CD4-positive, alpha-beta T cell (primary cell): ENCODE data around the gene KRT5. TPM values are rescaled to one million over a fixed set of nuclear protein-coding genes. Genes with fewer than 3 reads are reported as not detected.

Experiments
- ATAC-seq: fragments of 200-7000 bp; cut with Tn5 transposase; one replicate; pipeline ENCODE4 v1.10.0; 2022; ENCODE audit warnings: mild to moderate bottlenecking; ENCODE audit not compliant: poor library complexity
- CTCF ChIA-PET: fragments of 350-600 bp; sonication (Branson Sonifier 250); formaldehyde crosslinking; loops from one replicate; lab custom pipeline; 2021; ENCODE audit warnings: antibody characterized with exemption, inconsistent platforms; lab: Charles Lee
- POLR2A ChIA-PET: fragments of 350-600 bp; sonication (Branson Sonifier 250); formaldehyde crosslinking; loops from one replicate; lab custom pipeline; 2021; ENCODE audit warnings: antibody characterized with exemption, inconsistent platforms; lab: Charles Lee
- DNase-seq, 14 experiments: peaks; one replicate each; pipeline ENCODE4 v3.0.0-alpha.2; 2013 to 2020; ENCODE audit warnings: mixed read lengths in 2 of 14
- H3K27ac ChIP-seq, 2 donors: one replicate each; pipeline versions ENCODE4 v1.5.1 to v1.7.0; 2013; ENCODE audit warnings: low read length in 2 of 2, low read depth in 1 of 2, mild to moderate bottlenecking in 1 of 2
- H3K27me3 ChIP-seq, 2 experiments: 1 replicate in 1 of 2; 2 replicates in 1 of 2; pipeline versions ENCODE4 v1.6.1 to v1.7.0; 2013; ENCODE audit warnings: low read length in 2 of 2, control low read depth in 1 of 2, mild to moderate bottlenecking in 1 of 2, moderate library complexity in 1 of 2; ENCODE audit not compliant: insufficient read depth in 2 of 2, control insufficient read depth in 1 of 2
- H3K36me3 ChIP-seq: one replicate; pipeline ENCODE4 v1.6.1; 2013; ENCODE audit warnings: low read length, control low read depth; ENCODE audit not compliant: insufficient read depth
- H3K4me1 ChIP-seq: one replicate; pipeline ENCODE4 v1.6.1; 2013; ENCODE audit warnings: low read length, control low read depth; ENCODE audit not compliant: insufficient read depth
- H3K4me3 ChIP-seq: one replicate; pipeline ENCODE4 v1.5.1; 2013; ENCODE audit warnings: mild to moderate bottlenecking, low read length, moderate library complexity
- H3K9me3 ChIP-seq, 2 experiments: 1 replicate in 1 of 2; 2 replicates in 1 of 2; pipeline versions ENCODE4 v1.6.1 to v1.7.0; 2013; ENCODE audit warnings: low read length in 2 of 2, mild to moderate bottlenecking in 2 of 2, control low read depth in 1 of 2, moderate library complexity in 1 of 2; ENCODE audit not compliant: control insufficient read depth in 1 of 2, insufficient read depth in 1 of 2
- H3K27ac Mint-ChIP-seq: one replicate; pipeline ENCODE4 v1.8.0; 2020; ENCODE audit warnings: mixed read lengths
- H3K27me3 Mint-ChIP-seq: one replicate; pipeline ENCODE4 v1.8.0; 2021; ENCODE audit warnings: mixed read lengths
- H3K36me3 Mint-ChIP-seq: one replicate; pipeline ENCODE4 v1.8.0; 2021; ENCODE audit warnings: low read depth, mixed read lengths
- H3K4me1 Mint-ChIP-seq: one replicate; pipeline ENCODE4 v1.8.0; 2021; ENCODE audit warnings: low read depth, mixed read lengths
- H3K4me3 Mint-ChIP-seq: one replicate; pipeline ENCODE4 v1.8.0; 2020; ENCODE audit warnings: mild to moderate bottlenecking, mixed read lengths
- H3K9me3 Mint-ChIP-seq: one replicate; pipeline ENCODE4 v1.8.0; 2020; ENCODE audit warnings: mixed read lengths
- CTCF ChIP-seq: fragments of 200-600 bp; IDR thresholded peaks from one replicate; pipeline ENCODE4 v1.8.0; 2022; ENCODE audit warnings: antibody characterized with exemption, mild to moderate bottlenecking
- intact Hi-C, 2 experiments: fragments of 100-400 bp; cut with DNase I in 1 of 2; cut with micrococcal nuclease in 1 of 2; formaldehyde crosslinking; loops; one replicate each; pipeline versions ENCODE4 v1.15.1 to v1.9.0; 2023 to 2025; cut with DNase I, micrococcal nuclease
- total RNA-seq, 174 experiments: library from RNA in 2 of 174; stranded (reverse) in 2 of 174; gene quantifications; one replicate each; pipeline ENCODE4 v1.2.3 and lab custom pipeline; 2021 to 2026

The KRT5 gene
- total RNA-seq, 2 experiments from 2014 or later: 0.60 to 0.81 TPM

- H3K9me3 Mint-ChIP-seq: no peaks in the 10 kb centered on the region
- POLR2A ChIA-PET: no interaction called here
- H3K27ac Mint-ChIP-seq: no peak overlapping the region
- H3K4me1 Mint-ChIP-seq: no peaks in the 10 kb centered on the region
- peaks cover 2 to 6% of the 10 kb centered on the region in 2 experiments for H3K27me3 ChIP-seq
- no peak overlapping the region for H3K4me3 Mint-ChIP-seq
- CTCF ChIA-PET: no interaction called here
- H3K9me3 ChIP-seq: no peaks in the 10 kb centered on the region
- H3K27ac ChIP-seq: no peak overlapping the region
- H3K36me3 ChIP-seq: no peaks in the 10 kb centered on the region
- H3K27me3 Mint-ChIP-seq: peaks cover 19% of the 10 kb centered on the region
- no peaks in the 10 kb centered on the region for H3K36me3 Mint-ChIP-seq
- H3K4me1 ChIP-seq: peaks cover 5% of the 10 kb centered on the region
- no peak overlapping the region for H3K4me3 ChIP-seq
- ATAC-seq: no peak
- TF ChIP-seq CTCF: no peak
- peak in 1 of 14 experiments; percentile 28 for DNase-seq
- intact Hi-C loops: no loop called here
These were observed 38.7 kb upstream of the KRT5 start for GRCh38 chr12:52558781-52559445.

- Mint-ChIP-seq H3K36me3 (no peaks in the 10 kb centered on the region), H3K9me3 (no peaks in the 10 kb centered on the region), H3K4me1 (no peaks in the 10 kb centered on the region), H3K4me3 (no peak overlapping the region), H3K27ac (no peak overlapping the region), H3K27me3 (peaks cover 17% of the 10 kb centered on the region)
- H3K4me1 ChIP-seq: peaks cover 5% of the 10 kb centered on the region
- no peak for ATAC-seq
- H3K9me3 ChIP-seq: no peaks in the 10 kb centered on the region
- ChIA-PET POLR2A (no interaction called here), CTCF (no interaction called here)
- no peak overlapping the region for H3K27ac ChIP-seq
- H3K36me3 ChIP-seq: no peaks in the 10 kb centered on the region
- peaks cover 2 to 5% of the 10 kb centered on the region in 2 experiments for H3K27me3 ChIP-seq
- peak in 1 of 14 experiments; percentile 26 for DNase-seq
- no peak for TF ChIP-seq CTCF
- intact Hi-C loops: no loop called here
- no peak overlapping the region for H3K4me3 ChIP-seq
These were observed 37.3 kb upstream of the KRT5 start for GRCh38 chr12:52557476-52557875.

GRCh38 chr12:52555577-52555976, 35.4 kb upstream of the KRT5 start:
- H3K27ac ChIP-seq: no peak overlapping the region
- ATAC-seq (no peak), DNase-seq (peak in 2 of 14 experiments; percentile 24 to 63)
- H3K4me3 ChIP-seq: no peak overlapping the region
- no peaks in the 10 kb centered on the region for H3K9me3 ChIP-seq
- H3K27me3 Mint-ChIP-seq: peaks cover 13% of the 10 kb centered on the region
- POLR2A ChIA-PET: no interaction called here
- no peak overlapping the region for H3K4me3 Mint-ChIP-seq
- peaks cover 0 to 2% of the 10 kb centered on the region in 2 experiments for H3K27me3 ChIP-seq
- H3K4me1 ChIP-seq: peaks cover 5% of the 10 kb centered on the region
- no peaks in the 10 kb centered on the region for H3K36me3 Mint-ChIP-seq
- H3K9me3 Mint-ChIP-seq: no peaks in the 10 kb centered on the region
- no peaks in the 10 kb centered on the region for H3K36me3 ChIP-seq
- TF ChIP-seq CTCF: no peak
- no peak overlapping the region for H3K27ac Mint-ChIP-seq
- CTCF ChIA-PET: no interaction called here
- no peaks in the 10 kb centered on the region for H3K4me1 Mint-ChIP-seq
- intact Hi-C loops: no loop called here
